ENCODE results near the gene HYKK. TPM values are rescaled to one million over a fixed set of nuclear protein-coding genes. Genes with fewer than 3 reads are reported as not detected.

Gene HYKK
- total RNA-seq, 1 experiment from 2014 or later = 3.1 TPM

GRCh38 chr15:78479650-78480049 lies 27.7 kb upstream of the HYKK start:
- Histone ChIP-seq H3T11ph (ENCODE audit: low read length) (no peak overlapping the region), H4K91ac (ENCODE audit: insufficient read length, low read depth, low read length) (no peak overlapping the region), H3K79me1 (ENCODE audit: insufficient read depth, low read depth, low read length, poor library complexity, severe bottlenecking) (no peaks in the 10 kb centered on the region), H3K14ac (ENCODE audit: insufficient read depth, low read length) (no peak overlapping the region), H3K56ac (ENCODE audit: insufficient read length, low read depth, low read length) (no peak overlapping the region), H3K23me2 (ENCODE audit: insufficient read length, low read depth, low read length, poor library complexity, severe bottlenecking) (no peaks in the 10 kb centered on the region), H3K4me2 (ENCODE audit: insufficient read depth, insufficient read length, low read length) (no peak overlapping the region), H3K9me3 (ENCODE audit: control insufficient read depth, low read depth, low read length) (no peaks in the 10 kb centered on the region), H3K9ac (ENCODE audit: extremely low read depth, insufficient read length, low read length) (no peak overlapping the region), H2BK15ac (ENCODE audit: low read depth, low read length) (no peak overlapping the region), H2BK20ac (ENCODE audit: low read depth, low read length, poor library complexity, severe bottlenecking) (no peak overlapping the region), H3K79me2 (ENCODE audit: insufficient read depth, low read length) (no peaks in the 10 kb centered on the region), H3K4me1 (ENCODE audit: insufficient read depth, low read length) (no peaks in the 10 kb centered on the region), H4K20me1 (ENCODE audit: control insufficient read depth, insufficient read depth, insufficient read length) (no peaks in the 10 kb centered on the region), H4K5ac (ENCODE audit: insufficient read length, low read depth, low read length) (no peak overlapping the region), H2BK120ac (ENCODE audit: low read depth, low read length, poor library complexity, severe bottlenecking) (no peak overlapping the region), H2BK12ac (ENCODE audit: insufficient read length, low read depth, low read length) (no peak overlapping the region), H2BK5ac (ENCODE audit: insufficient read length, low read length) (no peak overlapping the region), H3K27me3 (ENCODE audit: insufficient read depth, low read length) (no peaks in the 10 kb centered on the region), H3K27ac (ENCODE audit: insufficient read length, low read depth, low read length) (no peak overlapping the region), H3K4ac (ENCODE audit: low read depth, low read length) (no peak overlapping the region), H3K23ac (ENCODE audit: insufficient read length, low read depth, low read length) (no peak overlapping the region), H4K8ac (replicated peaks; ENCODE audit: insufficient read length, low read depth, low read length) (no peak overlapping the region), H2AK5ac (ENCODE audit: insufficient read length, low read length) (no peak overlapping the region), H2AFZ (ENCODE audit: low read length) (no peak overlapping the region), H3K18ac (ENCODE audit: insufficient read length, low read depth, low read length) (no peak overlapping the region)
- peaks cover 33 to 66% (median 60%) of the 10 kb centered on the region in 3 experiments; a peak in 6 of 7 replicates for H3K36me3 Mint-ChIP-seq (ENCODE audit: insufficient read depth in 1 of 3, low read depth in 3 of 3)
- no peaks in the 10 kb centered on the region for H3K9me3 Mint-ChIP-seq
- no peak for TF ChIP-seq CTCF (conservative IDR thresholded peaks at IDR 0.05)
- no CpG with 5 or more reads among the region's 3 CpGs for WGBS (ENCODE audit: extremely low coverage, insufficient read length, low lambda C conversion rate)
- no peaks in the 10 kb centered on the region for H3K4me1 Mint-ChIP-seq
- DNase-seq = no peak
- H3K27me3 Mint-ChIP-seq (ENCODE audit: low read depth) = no peaks in the 10 kb centered on the region
- no peak overlapping the region for H3K4me3 Mint-ChIP-seq
- H3K27ac Mint-ChIP-seq = no peak overlapping the region
